Left forelimb (tissue), 1 donor: Measurements from ENCODE around the gene EIF2D.
"Not testable (repeated sequence)": the region's sequence is repeated elsewhere in the genome, so short reads cannot be mapped to it uniquely, and the experiment has no call there.

ENCODE experiments used
- DNase-seq: peaks from one replicate; pipeline ENCODE4 v3.0.0-alpha.2; 2018; ENCODE audit warnings: low spot score

EIF2D gene

GRCh38 chr1:206635080-206635977 lies 23.1 kb upstream of the EIF2D start, which contains the start of gene DYRK3:
Gene DYRK3 (plus strand): TSS chr1:206635536. CDS start chr1:206635704, 168 bp downstream.
- DNase-seq, result peak; percentile 94

- DNase-seq, result peak; percentile 87
Measured at GRCh38 chr1:206634365-206635079, 22.3 kb upstream of the EIF2D start.

- no peak for DNase-seq
Measured at GRCh38 chr1:206633708-206634121, 21.4 kb upstream of the EIF2D start.

GRCh38 chr1:206631085-206631509 lies 18.8 kb upstream of the EIF2D start:
- DNase-seq, result no peak

GRCh38 chr1:206628916-206629315 lies 16.7 kb upstream of the EIF2D start:
- DNase-seq, result no peak

GRCh38 chr1:206626396-206626795 lies 14.1 kb upstream of the EIF2D start:
- DNase-seq, result not testable (repeated sequence)

GRCh38 chr1:206609229-206609991 lies 2.9 kb downstream of the EIF2D start:
- no peak for DNase-seq

- no peak for DNase-seq
Measured at GRCh38 chr1:206608108-206608698, 4.1 kb downstream of the EIF2D start.

- no peak for DNase-seq
Measured at GRCh38 chr1:206606867-206607266, 5.4 kb downstream of the EIF2D start.

GRCh38 chr1:206604861-206605260 lies 7.4 kb downstream of the EIF2D start:
- DNase-seq, result no peak

- DNase-seq, result no peak
Measured at GRCh38 chr1:206600527-206600926, 11.7 kb downstream of the EIF2D start.

GRCh38 chr1:206596319-206596666 lies 16.0 kb downstream of the EIF2D start:
- no peak for DNase-seq

GRCh38 chr1:206595581-206596318 lies 16.5 kb downstream of the EIF2D start:
- peak; percentile 11 for DNase-seq

- no peak for DNase-seq
Measured at GRCh38 chr1:206593351-206593925, 18.8 kb downstream of the EIF2D start.

GRCh38 chr1:206591696-206592095 lies 20.6 kb downstream of the EIF2D start:
- no peak for DNase-seq

- DNase-seq, result no peak
Measured at GRCh38 chr1:206591226-206591625, 21.0 kb downstream of the EIF2D start.

- no peak for DNase-seq
Measured at GRCh38 chr1:206590025-206590758, 22.1 kb downstream of the EIF2D start.

- no peak for DNase-seq
Measured at GRCh38 chr1:206589206-206589605, 23.1 kb downstream of the EIF2D start.

- DNase-seq, result no peak
Measured at GRCh38 chr1:206588492-206588891, 23.8 kb downstream of the EIF2D start.

GRCh38 chr1:206587904-206588303 lies 24.4 kb downstream of the EIF2D start:
- no peak for DNase-seq
